Heart right ventricle (tissue), 16 donors: Measurements from ENCODE around the gene ZNF541. TPM values are rescaled to one million over a fixed set of nuclear protein-coding genes. Genes with fewer than 3 reads are reported as not detected.
A peak's percentile ranks its signal among the peaks of the same experiment; 100 is the strongest.

Experiments used
- ATAC-seq, 8 donors: fragments of 200-7000 bp; cut with Tn5 transposase; one replicate each; pipeline ENCODE4 v1.9.1; 2020; ENCODE audit warnings: mild to moderate bottlenecking in 8 of 8, moderate library complexity in 8 of 8, moderate number of reproducible peaks in 1 of 8
- DNase-seq, 2 donors: peaks; one replicate each; pipeline ENCODE4 v3.0.0-alpha.2; 2020
- H3K27ac ChIP-seq, 10 donors: fragments of 200-600 bp; sonication (generic) in 2 of 10; one replicate each; pipeline versions ENCODE4 v1.5.0 to v1.8.0; 2020 to 2022; ENCODE audit warnings: mild to moderate bottlenecking in 3 of 10
- H3K27me3 ChIP-seq, 7 donors: fragments of 200-600 bp; one replicate each; pipeline ENCODE4 v1.8.0; 2021 to 2022; ENCODE audit warnings: mild to moderate bottlenecking in 2 of 7
- H3K36me3 ChIP-seq, 9 donors: fragments of 200-600 bp; sonication (generic) in 1 of 9; one replicate each; pipeline versions ENCODE4 v1.5.0 to v1.8.0; 2020 to 2022; ENCODE audit warnings: mild to moderate bottlenecking in 2 of 9
- H3K4me1 ChIP-seq, 9 donors: fragments of 200-600 bp; sonication (generic) in 1 of 9; one replicate each; pipeline versions ENCODE4 v1.5.0 to v1.8.0; 2020 to 2022; ENCODE audit warnings: mild to moderate bottlenecking in 4 of 9
- H3K4me3 ChIP-seq, 10 donors: fragments of 200-600 bp; sonication (generic) in 2 of 10; one replicate each; pipeline versions ENCODE4 v1.5.0 to v1.8.0; 2020 to 2022; ENCODE audit warnings: mild to moderate bottlenecking in 7 of 10, moderate library complexity in 2 of 10
- H3K9me3 ChIP-seq, 11 donors: fragments of 200-600 bp in 10 of 11; sonication (generic) in 2 of 11; one replicate each; pipeline versions ENCODE4 v1.5.0 to v1.8.0; 2013 to 2022; ENCODE audit warnings: mild to moderate bottlenecking in 2 of 11, control low read depth in 1 of 11, moderate library complexity in 1 of 11
- WGBS, 2 donors: extraction: QIAGEN DNeasy Blood & Tissue Kit; methylation state at CpG; one replicate each; pipeline ENCODE4 v1.1.7; 2013; ENCODE audit warnings: inconsistent platforms in 1 of 2; 5-methylcytosine and 5-hydroxymethylcytosine counted together
- intact Hi-C, 10 donors: fragments of 100-400 bp; cut with DNase I; formaldehyde crosslinking; loops; one replicate each; pipeline versions ENCODE4 v1.11.1 to v1.14.2; 2022
- polyA plus RNA-seq, 2 donors: library from polyadenylated mRNA; stranded (reverse); fragments of 200-250 nt; gene quantifications; one replicate each; pipeline ENCODE4 v1.2.3, GENCODE V29; 2013
- total RNA-seq, 10 donors: library from RNA; stranded (reverse); fragmentation: NEBNext Ultra II Directional in 3 of 10; extraction: Animal tissue kit (Norgen Biotek cat#: 25700) in 3 of 10; gene quantifications; one replicate each; pipeline versions ENCODE4 v1.2.1 to v1.2.4, GENCODE V29; 2021 to 2023
- TF ChIP-seq, protein P1 (sequence below), 9 donors: fragments of 200-600 bp; sonication (generic) in 2 of 9; IDR thresholded peaks; one replicate each; pipeline versions ENCODE4 v1.5.0 to v1.8.0; 2021 to 2022; ENCODE audit warnings: antibody characterized with exemption in 9 of 9, mild to moderate bottlenecking in 5 of 9, moderate library complexity in 1 of 9
- donor health status: Arrhythmogenic right ventricular cardiomyopathy.
- donor health status: ischemic (EF 13 %, LVEDD 7.1; RV severe dilation, severe dysfunction).
- donor health status: healthy with polysubstance abuse.
- donor health status: DM: no; HTN: yes; CAD: no.
- donor health status: DM: no; HTN: no; CAD: no.
- donor health status: ischemic (EF 25% LVEDD 6.9; RV normal size, moderate dysfunction).
- donor health status: ischemic (EF 25% LVEDD 5.7; RV mildly dilated, moderate dysfunction).
- donor health status: healthy.
- donor health status: DM: yes; HTN: yes; CAD: no.
- donor health status: Ischemic cardiomyopathy.
- donor health status: ischemic (EF 35%, LVEDD 5.7; RV mildly dilated, moderate dysfunction).
- donor health status: nonischemic (EF 11% LVEDD 7.7; RV severe dilation, severe dysfunction).
- donor health status: DM: yes; HTN: yes; CAD: no.
- donor health status: PGD.
- donor health status: ischemic (EF 29% LVEDD 5.4; RV normal size, mild dysfunction).
- donor health status: nonischemic (EF 23%, LVEDD 6.1; RV moderate dilation, normal function).

The ZNF541 gene
- total and polyA plus RNA-seq, 12 donors, result 0.23 to 3.7 (median 1.5) TPM

DNA sequence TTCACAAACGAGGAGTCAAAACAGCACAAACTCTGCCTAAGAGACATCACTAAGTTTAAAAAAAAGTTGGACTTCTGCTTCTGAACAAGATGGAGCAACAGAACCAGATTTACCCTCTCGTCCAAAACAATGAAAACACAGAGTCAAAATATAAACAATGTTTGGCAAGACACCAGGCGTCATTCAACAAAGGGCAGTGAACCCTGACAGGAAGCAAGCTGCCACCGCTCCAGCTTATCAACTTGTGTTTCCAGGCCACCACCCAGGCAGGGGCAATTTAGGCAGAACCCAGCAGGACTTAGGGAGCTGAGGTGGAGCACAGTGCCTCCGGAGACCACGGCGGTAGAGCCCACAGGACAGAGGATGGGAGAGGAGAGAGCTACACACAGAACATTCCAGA, 49.5 kb downstream of the ZNF541 start:
- Histone ChIP-seq H3K27ac (peak overlapping the region in 9 of 10 donors; percentile 40 to 88 (median 55)), H3K9me3 (no peaks in the 10 kb centered on the region)
- WGBS, 2 donors, result 11 to 17% methylated on average over 7 of the region's 7 CpGs

More for the DNA sequence above, 49.5 kb downstream of the ZNF541 start:
- Histone ChIP-seq H3K27me3 (peaks cover 0 to 17% (median 0%) of the 10 kb centered on the region in 7 donors), H3K36me3 (no peaks in the 10 kb centered on the region), H3K4me3 (no peak overlapping the region), H3K4me1 (peaks cover 0 to 33% (median 16%) of the 10 kb centered on the region in 9 donors)
- DNase-seq, result peak in 1 of 2 donors; percentile 33
- ATAC-seq, result peak; percentile 24 to 67 (median 52)
- intact Hi-C loops, result loop anchor here in 5 of 10 donors (5.0 to 10.0 kb wide), 4 partner anchors 74 to 174 kb away; no protein-coding TSS in a partner anchor
- TF ChIP-seq, protein P1, sequence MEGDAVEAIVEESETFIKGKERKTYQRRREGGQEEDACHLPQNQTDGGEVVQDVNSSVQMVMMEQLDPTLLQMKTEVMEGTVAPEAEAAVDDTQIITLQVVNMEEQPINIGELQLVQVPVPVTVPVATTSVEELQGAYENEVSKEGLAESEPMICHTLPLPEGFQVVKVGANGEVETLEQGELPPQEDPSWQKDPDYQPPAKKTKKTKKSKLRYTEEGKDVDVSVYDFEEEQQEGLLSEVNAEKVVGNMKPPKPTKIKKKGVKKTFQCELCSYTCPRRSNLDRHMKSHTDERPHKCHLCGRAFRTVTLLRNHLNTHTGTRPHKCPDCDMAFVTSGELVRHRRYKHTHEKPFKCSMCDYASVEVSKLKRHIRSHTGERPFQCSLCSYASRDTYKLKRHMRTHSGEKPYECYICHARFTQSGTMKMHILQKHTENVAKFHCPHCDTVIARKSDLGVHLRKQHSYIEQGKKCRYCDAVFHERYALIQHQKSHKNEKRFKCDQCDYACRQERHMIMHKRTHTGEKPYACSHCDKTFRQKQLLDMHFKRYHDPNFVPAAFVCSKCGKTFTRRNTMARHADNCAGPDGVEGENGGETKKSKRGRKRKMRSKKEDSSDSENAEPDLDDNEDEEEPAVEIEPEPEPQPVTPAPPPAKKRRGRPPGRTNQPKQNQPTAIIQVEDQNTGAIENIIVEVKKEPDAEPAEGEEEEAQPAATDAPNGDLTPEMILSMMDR (IDR thresholded peaks at IDR 0.05), result no peak

Other genes with a start within 250 kb of the ZNF541 start
- 1 to 10 TPM in 3 of 10 donors, under 1 TPM in 7; 0.28 to 2.3 (median 0.59) TPM for gene C5AR2, start 241.0 kb downstream of the ZNF541 start, total RNA-seq
- gene C5AR2, start 241.0 kb downstream of the ZNF541 start, polyA plus RNA-seq, result under 1 TPM; 0.22 to 0.51 TPM
- 1 to 10 TPM; 4.4 to 8.8 (median 5.5) TPM for gene DHX34, start 223.8 kb downstream of the ZNF541 start, total RNA-seq
- 10 to 100 TPM in 1 of 2 donors, 1 to 10 TPM in 1; 9.7 to 11.7 TPM for gene DHX34, start 223.8 kb downstream of the ZNF541 start, polyA plus RNA-seq
- gene MEIS3, start 153.6 kb downstream of the ZNF541 start, total RNA-seq, result 1 to 10 TPM in 8 of 10 donors, under 1 TPM in 2; 0.71 to 5.9 (median 1.9) TPM
- 1 to 10 TPM; 6.7 to 7.2 TPM for gene MEIS3, start 153.6 kb downstream of the ZNF541 start, polyA plus RNA-seq
- gene SLC8A2, start 101.3 kb downstream of the ZNF541 start, total RNA-seq, result under 1 TPM in 7 of 10 donors, not detected in 3; 0.11 to 0.64 (median 0.15) TPM
- gene SLC8A2, start 101.3 kb downstream of the ZNF541 start, polyA plus RNA-seq, result under 1 TPM; 0.03 to 0.22 TPM
- 10 to 100 TPM in 3 of 10 donors, 1 to 10 TPM in 7; 4.0 to 11.8 (median 8.1) TPM for gene KPTN, start 88.9 kb downstream of the ZNF541 start, total RNA-seq
- gene KPTN, start 88.9 kb downstream of the ZNF541 start, polyA plus RNA-seq, result 10 to 100 TPM; 11.1 to 35.6 TPM
- gene NAPA, start 58.1 kb downstream of the ZNF541 start, total RNA-seq, result 100 to 1,000 TPM; 115 to 183 (median 121) TPM
- gene NAPA, start 58.1 kb downstream of the ZNF541 start, polyA plus RNA-seq, result 100 to 1,000 TPM; 133 to 135 TPM
- 10 to 100 TPM in 3 of 10 donors, 1 to 10 TPM in 7; 6.5 to 13.2 (median 8.9) TPM for gene BICRA, start 36.0 kb upstream of the ZNF541 start, total RNA-seq
- gene BICRA, start 36.0 kb upstream of the ZNF541 start, polyA plus RNA-seq, result 10 to 100 TPM in 1 of 2 donors, 1 to 10 TPM in 1; 2.8 to 11.8 TPM
- 10 to 100 TPM; 27.5 to 78.2 (median 40.5) TPM for gene EHD2, start 140.3 kb upstream of the ZNF541 start, total RNA-seq
- 10 to 100 TPM; 51.1 to 61.0 TPM for gene EHD2, start 140.3 kb upstream of the ZNF541 start, polyA plus RNA-seq
- gene NOP53, start 172.4 kb upstream of the ZNF541 start, total RNA-seq, result 100 to 1,000 TPM; 131 to 208 (median 177) TPM
- 100 to 1,000 TPM; 210 to 256 TPM for gene NOP53, start 172.4 kb upstream of the ZNF541 start, polyA plus RNA-seq
- 1,000 to 10,000 TPM in 5 of 10 donors, 100 to 1,000 TPM in 5; 828 to 1,621 (median 1,009) TPM for gene SELENOW, start 205.6 kb upstream of the ZNF541 start, total RNA-seq
- gene SELENOW, start 205.6 kb upstream of the ZNF541 start, polyA plus RNA-seq, result 1,000 to 10,000 TPM in 1 of 2 donors, 100 to 1,000 TPM in 1; 711 to 1,774 TPM
- gene TPRX1, start 231.4 kb upstream of the ZNF541 start, total RNA-seq, result not detected
- not detected for gene TPRX1, start 231.4 kb upstream of the ZNF541 start, polyA plus RNA-seq
- not detected for gene CRX, start 248.8 kb upstream of the ZNF541 start, total RNA-seq
- not detected for gene CRX, start 248.8 kb upstream of the ZNF541 start, polyA plus RNA-seq